Stomach (tissue), 9 donors: ENCODE data around the gene FARP2. TPM values are rescaled to one million over a fixed set of nuclear protein-coding genes. Genes with fewer than 3 reads are reported as not detected.

Experiments
- DNase-seq, 2 donors: peaks; one replicate each; pipeline versions ENCODE4 v3.0.0 to v3.0.0-alpha.2; 2013 to 2019
- H3K27ac ChIP-seq, 5 donors: fragments of 200-600 bp in 4 of 5; sonication (generic) in 4 of 5; one replicate each; pipeline ENCODE4 v1.5.1; 2013 to 2019; ENCODE audit warnings: mild to moderate bottlenecking in 1 of 5, moderate library complexity in 1 of 5
- H3K27me3 ChIP-seq, 3 donors: fragments of 200-600 bp; sonication (generic); one replicate each; pipeline ENCODE4 v1.5.1; 2017 to 2019; ENCODE audit warnings: mixed run types in 1 of 3
- H3K36me3 ChIP-seq, 4 donors: fragments of 200-600 bp; sonication (generic); 1 replicate in 3 of 4; 2 replicates in 1 of 4; pipeline ENCODE4 v1.5.1; 2016 to 2019
- H3K4me1 ChIP-seq, 4 donors: fragments of 200-600 bp; sonication (generic); one replicate each; pipeline ENCODE4 v1.5.1; 2016 to 2019
- H3K4me3 ChIP-seq, 4 donors: fragments of 200-600 bp; sonication (generic) in 3 of 4; one replicate each; pipeline ENCODE4 v1.5.1; 2016 to 2019; ENCODE audit warnings: mild to moderate bottlenecking in 1 of 4
- H3K9me3 ChIP-seq, 4 donors: fragments of 200-600 bp; sonication (generic); one replicate each; pipeline ENCODE4 v1.5.1; 2016 to 2019
- CTCF ChIP-seq, 7 experiments: fragments of 450-650 bp in 4 of 7; fragments of 200-600 bp in 3 of 7; sonication (generic) in 3 of 7; IDR thresholded peaks; one replicate each; pipeline ENCODE4 v1.5.1; 2016 to 2019; ENCODE audit warnings: antibody characterized with exemption in 7 of 7, control low read depth in 2 of 7, mild to moderate bottlenecking in 1 of 7
- EP300 ChIP-seq: sonication (generic); formaldehyde crosslinking; IDR thresholded peaks from one replicate; pipeline ENCODE4 v1.6.1; 2017; ENCODE audit warnings: antibody characterized with exemption
- POLR2A ChIP-seq, 4 donors: fragments of 450-650 bp; IDR thresholded peaks; one replicate each; pipeline ENCODE4 v1.6.1; 2016; ENCODE audit warnings: antibody characterized with exemption in 4 of 4, control low read depth in 2 of 4, mild to moderate bottlenecking in 1 of 4, moderate library complexity in 1 of 4
- POLR2AphosphoS5 ChIP-seq, 3 donors: sonication (generic); formaldehyde crosslinking; IDR thresholded peaks; one replicate each; pipeline ENCODE4 v1.6.1; 2016; ENCODE audit warnings: antibody characterized with exemption in 3 of 3
- WGBS, 5 donors: extraction: QIAGEN DNeasy Blood & Tissue Kit in 3 of 5; methylation state at CpG; one replicate each; pipeline versions ENCODE4 v1.1.5 to v1.1.7; 2013 to 2018; 5-methylcytosine and 5-hydroxymethylcytosine counted together
- intact Hi-C: fragments of 100-400 bp; cut with DNase I; formaldehyde crosslinking; loops from one replicate; pipeline ENCODE4 v1.15.1; 2023; ENCODE audit warnings: low total_unique reads
- polyA plus RNA-seq, 3 donors: library from polyadenylated mRNA; stranded (reverse); fragments of 200-250 nt; gene quantifications; one replicate each; pipeline ENCODE4 v1.2.3, GENCODE V29; 2013
- total RNA-seq, 5 donors: library from RNA; depleted of rRNA; stranded (reverse); fragments of >200 nt; gene quantifications; one replicate each; pipeline versions ENCODE4 v1.1.0 to v1.2.3, GENCODE V29; 2014 to 2016
- donor health status: healthy with polysubstance abuse.
- donor health status: Bipolar disorder and iron deficiency.
- donor health status: healthy.

The FARP2 gene
- total and polyA plus RNA-seq, 8 donors: 15.8 to 260 (median 69.1) TPM

GRCh38 chr2:241508240-241509154 is 152.4 kb downstream of the FARP2 start, which contains the start of gene STK25:
Gene STK25 (minus strand): TSS chr2:241508584. CDS start chr2:241508035, 549 bp downstream.
- H3K27me3 ChIP-seq: no peaks in the 10 kb centered on the region
- WGBS, 5 donors: 0 to 1% (median 1%) methylated on average over 5 to 121 of the region's 122 CpGs
- H3K4me1 ChIP-seq: peaks cover 26 to 54% (median 42%) of the 10 kb centered on the region in 4 donors
- intact Hi-C loops: no loop called here
- H3K9me3 ChIP-seq: no peaks in the 10 kb centered on the region
- peak; percentile 98 to 100 for DNase-seq
- peak within 1 kb of the TSS; percentile 72 to 100 (median 87) for H3K4me3 ChIP-seq
- peak within 1 kb of the TSS; percentile 85 to 93 (median 90) for H3K27ac ChIP-seq
- TF ChIP-seq POLR2A (IDR thresholded peaks at IDR 0.05): peak in 1 of 4 donors; percentile 12
- no peak for TF ChIP-seq CTCF (IDR thresholded peaks at IDR 0.05)
- TF ChIP-seq POLR2AphosphoS5 (IDR thresholded peaks at IDR 0.05): peak; percentile 82 to 95 (median 89)
- TF ChIP-seq EP300: no peak
- H3K36me3 ChIP-seq: peaks cover 0 to 19% (median 5%) of the 10 kb centered on the region in 4 donors

GRCh38 chr2:241509155-241509784 is 153.2 kb downstream of the FARP2 start:
- peak overlapping the region; percentile 72 to 100 (median 87) for H3K4me3 ChIP-seq
- H3K4me1 ChIP-seq: peaks cover 26 to 48% (median 42%) of the 10 kb centered on the region in 4 donors
- peak in 1 of 2 donors; percentile 52 for DNase-seq

GRCh38 chr2:241511091-241511741 is 155.1 kb downstream of the FARP2 start:
- intact Hi-C loops: no loop called here
- 89 to 95% (median 90%) methylated on average over 5 to 6 of the region's 6 CpGs for WGBS, 5 donors
- Histone ChIP-seq H3K27ac (no peak overlapping the region), H3K4me1 (peaks cover 22 to 32% (median 30%) of the 10 kb centered on the region in 4 donors), H3K27me3 (no peaks in the 10 kb centered on the region), H3K4me3 (no peak overlapping the region), H3K36me3 (peaks cover 0 to under 1% (median 0%) of the 10 kb centered on the region in 4 donors), H3K9me3 (no peaks in the 10 kb centered on the region)
- no peak for TF ChIP-seq POLR2AphosphoS5 (IDR thresholded peaks at IDR 0.05)
- no peak for TF ChIP-seq EP300
- DNase-seq: no peak

More at GRCh38 chr2:241509155-241509784, 153.2 kb downstream of the FARP2 start:
- peaks cover 0 to 13% (median 1%) of the 10 kb centered on the region in 4 donors for H3K36me3 ChIP-seq
- no peaks in the 10 kb centered on the region for H3K27me3 ChIP-seq
- no peaks in the 10 kb centered on the region for H3K9me3 ChIP-seq
- peak overlapping the region in 4 of 5 donors; percentile 85 to 93 (median 90) for H3K27ac ChIP-seq
- WGBS, 5 donors: 17 to 27% (median 21%) methylated on average over 15 to 24 of the region's 24 CpGs
- TF ChIP-seq CTCF (IDR thresholded peaks at IDR 0.05) (no peak), POLR2AphosphoS5 (IDR thresholded peaks at IDR 0.05) (no peak), EP300 (no peak), POLR2A (IDR thresholded peaks at IDR 0.05) (no peak)
- intact Hi-C loops: no loop called here

GRCh38 chr2:241514553-241514952 is 158.5 kb downstream of the FARP2 start:
- DNase-seq: no peak
- H3K4me3 ChIP-seq: no peak overlapping the region
- H3K4me1 ChIP-seq: peaks cover 2 to 9% (median 5%) of the 10 kb centered on the region in 4 donors
- 65 to 78% (median 75%) methylated on average over 5 of the region's 5 CpGs for WGBS, 5 donors
- no peak overlapping the region for H3K27ac ChIP-seq
- TF ChIP-seq POLR2A (IDR thresholded peaks at IDR 0.05) (no peak), CTCF (IDR thresholded peaks at IDR 0.05) (no peak), POLR2AphosphoS5 (IDR thresholded peaks at IDR 0.05) (no peak), EP300 (no peak)
- H3K36me3 ChIP-seq: no peaks in the 10 kb centered on the region
- intact Hi-C loops: no loop called here
- peaks cover 0 to 2% (median 2%) of the 10 kb centered on the region in 3 donors for H3K27me3 ChIP-seq
- no peaks in the 10 kb centered on the region for H3K9me3 ChIP-seq
